SU-DHL-6 (cell line): ENCODE measurements around the gene VPS37C.

ENCODE experiments used
- EZH2phosphoT487 ChIP-seq: fragments of 200-600 bp; sonication (generic), shearing (Covaris generic); conservative IDR thresholded peaks from 2 replicates; pipeline ENCODE4 v1.6.1; 2018; ENCODE audit warnings: mild to moderate bottlenecking, antibody characterized with exemption, low read length, moderate library complexity, mixed read lengths
- TF ChIP-seq, protein P1 (sequence below): fragments of 200-600 bp; sonication (generic); IDR thresholded peaks from one replicate; pipeline ENCODE4 v1.5.1; 2017; ENCODE audit warnings: antibody characterized with exemption, mild to moderate bottlenecking, low read length, moderate library complexity; ENCODE audit not compliant: insufficient read depth, poor library complexity, severe bottlenecking

GRCh38 chr11:61162092-61162941, 1.1 kb upstream of the VPS37C start:
- TF ChIP-seq, protein P1, sequence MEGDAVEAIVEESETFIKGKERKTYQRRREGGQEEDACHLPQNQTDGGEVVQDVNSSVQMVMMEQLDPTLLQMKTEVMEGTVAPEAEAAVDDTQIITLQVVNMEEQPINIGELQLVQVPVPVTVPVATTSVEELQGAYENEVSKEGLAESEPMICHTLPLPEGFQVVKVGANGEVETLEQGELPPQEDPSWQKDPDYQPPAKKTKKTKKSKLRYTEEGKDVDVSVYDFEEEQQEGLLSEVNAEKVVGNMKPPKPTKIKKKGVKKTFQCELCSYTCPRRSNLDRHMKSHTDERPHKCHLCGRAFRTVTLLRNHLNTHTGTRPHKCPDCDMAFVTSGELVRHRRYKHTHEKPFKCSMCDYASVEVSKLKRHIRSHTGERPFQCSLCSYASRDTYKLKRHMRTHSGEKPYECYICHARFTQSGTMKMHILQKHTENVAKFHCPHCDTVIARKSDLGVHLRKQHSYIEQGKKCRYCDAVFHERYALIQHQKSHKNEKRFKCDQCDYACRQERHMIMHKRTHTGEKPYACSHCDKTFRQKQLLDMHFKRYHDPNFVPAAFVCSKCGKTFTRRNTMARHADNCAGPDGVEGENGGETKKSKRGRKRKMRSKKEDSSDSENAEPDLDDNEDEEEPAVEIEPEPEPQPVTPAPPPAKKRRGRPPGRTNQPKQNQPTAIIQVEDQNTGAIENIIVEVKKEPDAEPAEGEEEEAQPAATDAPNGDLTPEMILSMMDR: no peak
- TF ChIP-seq EZH2phosphoT487: no peak
